HCT116 (cell line): ENCODE data around the gene ARPC1A. TPM values are rescaled to one million over a fixed set of nuclear protein-coding genes. Genes with fewer than 3 reads are reported as not detected.

Source experiments
- ATAC-seq: fragments of 200-7000 bp; cut with Tn5 transposase; 2 replicates; pipeline ENCODE4 v1.9.1; 2020; ENCODE audit warnings: mild to moderate bottlenecking, moderate library complexity
- BruUV-seq: library from RNA; stranded (reverse); fragments of 400-500 nt; replicated peaks from 2 replicates; lab custom pipeline; 2021; lab: Mats Ljungman, UMichigan
- CTCF ChIA-PET: fragments of 300-600 bp; sonication (Branson Sonifier 250); formaldehyde crosslinking; loops from one replicate; lab custom pipeline; 2021; ENCODE audit warnings: antibody characterized with exemption; lab: Charles Lee
- POLR2A ChIA-PET: fragments of 300-600, 350-600 bp; sonication (Branson Sonifier 250); formaldehyde crosslinking; loops from one replicate; lab custom pipeline; 2021; ENCODE audit warnings: antibody characterized with exemption; lab: Charles Lee
- RAD21 ChIA-PET, 2 experiments: fragments of 300-600 bp; sonication (Branson Sonifier 250); formaldehyde crosslinking; loops; one replicate each; lab custom pipeline; 2023; ENCODE audit warnings: low total read pairs in 2 of 2; ENCODE audit not compliant: uncharacterized antibody in 2 of 2, unreplicated experiment in 2 of 2, low non-redundant PET in 1 of 2; lab: Charles Lee
- DNase-seq: peaks from one replicate; pipeline ENCODE4 v3.0.0-alpha.2; 2010; ENCODE audit warnings: low read depth, low spot score
- H2AFZ ChIP-seq: fragments of 200-600 bp; shearing (Covaris generic), sonication (generic); 2 replicates; pipeline ENCODE4 v1.6.1; 2017; ENCODE audit warnings: low read depth, mixed run types, mixed read lengths, antibody characterized with exemption, low read length; ENCODE audit not compliant: poor library complexity, severe bottlenecking
- H3K27ac ChIP-seq: 2 replicates; pipeline ENCODE4 v1.5.1; 2012; ENCODE audit warnings: low read depth, low read length
- H3K27me3 ChIP-seq: fragments of 200-600 bp; sonication (generic); 2 replicates; pipeline ENCODE4 v1.6.1; 2016; ENCODE audit warnings: mixed run types, low read length, mixed read lengths; ENCODE audit not compliant: insufficient read depth
- H3K36me3 ChIP-seq, 2 experiments: fragments of 200-500 bp in 1 of 2; fragments of 200-600 bp in 1 of 2; sonication (Bioruptor generic) in 1 of 2; sonication (generic) in 1 of 2; 2 replicates each; pipeline versions ENCODE4 v1.5.1 to v1.6.1; 2014 to 2016; ENCODE audit warnings: low read length in 2 of 2, inconsistent platforms in 1 of 2, mixed read lengths in 1 of 2, mixed run types in 1 of 2; ENCODE audit not compliant: insufficient read depth in 2 of 2, control insufficient read depth in 1 of 2
- H3K4me1 ChIP-seq, 2 experiments: fragments of 200-600 bp in 1 of 2; sonication (generic) in 1 of 2; 2 replicates each; pipeline versions ENCODE4 v1.5.1 to v1.6.1; 2012 to 2017; ENCODE audit warnings: low read length in 2 of 2, inconsistent platforms in 1 of 2, mild to moderate bottlenecking in 1 of 2, mixed read lengths in 1 of 2, mixed run types in 1 of 2, moderate library complexity in 1 of 2; ENCODE audit not compliant: insufficient read depth in 2 of 2, control insufficient read depth in 1 of 2
- H3K4me2 ChIP-seq: fragments of 200-600 bp; sonication (generic); 2 replicates; pipeline ENCODE4 v1.6.1; 2017; ENCODE audit warnings: mixed run types, low read length, mixed read lengths
- H3K4me3 ChIP-seq, 2 experiments: fragments of 200-600 bp in 1 of 2; sonication (generic) in 1 of 2; replicated peaks in 1 of 2; 2 replicates each; pipeline ENCODE4 v1.5.1; 2011 to 2016; ENCODE audit warnings: low read length in 2 of 2, control low read depth in 1 of 2, low read depth in 1 of 2, mild to moderate bottlenecking in 1 of 2, mixed read lengths in 1 of 2, mixed run types in 1 of 2
- H3K79me2 ChIP-seq: fragments of 200-600 bp; sonication (generic); 2 replicates; pipeline ENCODE4 v1.6.1; 2017; ENCODE audit warnings: mild to moderate bottlenecking, mixed run types, low read length, moderate library complexity, mixed read lengths; ENCODE audit not compliant: insufficient read depth
- H3K9ac ChIP-seq: fragments of 200-600 bp; sonication (generic); 2 replicates; pipeline ENCODE4 v1.6.1; 2016; ENCODE audit warnings: low read length, mixed read lengths
- H3K9me2 ChIP-seq: fragments of 200-600 bp; sonication (generic), shearing (Covaris generic); 2 replicates; pipeline ENCODE4 v1.6.1; 2017; ENCODE audit warnings: mixed run types, mild to moderate bottlenecking, moderate library complexity; ENCODE audit not compliant: insufficient read depth
- H3K9me3 ChIP-seq, 2 experiments: fragments of 200-500 bp in 1 of 2; fragments of 200-600 bp in 1 of 2; sonication (Bioruptor generic) in 1 of 2; sonication (generic) in 1 of 2; 2 replicates each; pipeline ENCODE4 v1.6.1; 2014 to 2017; ENCODE audit warnings: low read length in 2 of 2, mixed read lengths in 2 of 2, inconsistent platforms in 1 of 2, low read depth in 1 of 2, mild to moderate bottlenecking in 1 of 2, mixed run types in 1 of 2, moderate library complexity in 1 of 2; ENCODE audit not compliant: control insufficient read depth in 1 of 2, insufficient read depth in 1 of 2
- H4K20me1 ChIP-seq: fragments of 200-600 bp; sonication (generic), shearing (Covaris generic); 2 replicates; pipeline ENCODE4 v1.6.1; 2017; ENCODE audit warnings: mixed run types, mild to moderate bottlenecking, moderate library complexity; ENCODE audit not compliant: insufficient read depth
- CEBPB ChIP-seq: IDR thresholded peaks from 2 replicates; pipeline ENCODE4 v1.6.1; 2012; ENCODE audit warnings: low read depth
- CTCF ChIP-seq, 3 experiments: fragments of 200-600 bp in 1 of 3; sonication (generic) in 1 of 3; IDR thresholded peaks in 2 of 3; conservative IDR thresholded peaks in 1 of 3; 2 replicates each; pipeline ENCODE4 v1.5.1; 2012 to 2017; ENCODE audit warnings: low read depth in 2 of 3, low read length in 2 of 3, antibody characterized with exemption in 1 of 3, borderline replicate concordance in 1 of 3, control low read depth in 1 of 3, mild to moderate bottlenecking in 1 of 3, mixed read lengths in 1 of 3, mixed run types in 1 of 3, moderate library complexity in 1 of 3; ENCODE audit not compliant: insufficient read depth in 1 of 3
- POLR2A ChIP-seq: IDR thresholded peaks from 2 replicates; pipeline ENCODE4 v1.7.0; 2011; ENCODE audit warnings: borderline replicate concordance; ENCODE audit not compliant: insufficient read depth, insufficient read length; ENCODE audit errors: extremely low read depth
- POLR2AphosphoS5 ChIP-seq: IDR thresholded peaks from 2 replicates; pipeline ENCODE4 v1.6.1; 2011; ENCODE audit warnings: mild to moderate bottlenecking, low read depth, low read length, moderate library complexity
- REST ChIP-seq: IDR thresholded peaks from 2 replicates; pipeline ENCODE4 v1.6.1; 2012; ENCODE audit warnings: low read depth
- SRF ChIP-seq: IDR thresholded peaks from 2 replicates; pipeline ENCODE4 v1.6.1; 2012; ENCODE audit warnings: low read depth
- ZNF274 ChIP-seq: fragments of 200-500 bp; sonication (Bioruptor generic); IDR thresholded peaks from 2 replicates; pipeline ENCODE4 v1.6.1; 2014; ENCODE audit warnings: mild to moderate bottlenecking, low read depth, low read length, inconsistent platforms
- intact Hi-C: fragments of 100-400 bp; cut with micrococcal nuclease; formaldehyde crosslinking; loops from 2 replicates; pipeline ENCODE4 v1.10.0; 2022
- total RNA-seq: library from RNA; stranded (reverse); gene quantifications from one replicate; pipeline ENCODE4 v1.2.1, GENCODE V29; 2021; ENCODE audit not compliant: unreplicated experiment
- TF ChIP-seq, protein P1 (sequence below): IDR thresholded peaks from 2 replicates; pipeline ENCODE4 v1.6.1; 2012

ARPC1A gene
- total RNA-seq, 1 experiment from 2014 or later: 250 TPM

- TF ChIP-seq SRF: no peak
- no peak for TF ChIP-seq CEBPB
- peak in 1 of 3 experiments; percentile 9; a peak in 1 of 6 replicates for TF ChIP-seq CTCF (IDR thresholded peaks at IDR 0.05 in 2 of 3, conservative IDR thresholded peaks at IDR 0.05 in 1 of 3; ENCODE audit: borderline replicate concordance in 1 of 3, insufficient read depth in 1 of 3, low read depth in 2 of 3, low read length in 2 of 3)
- no peak for TF ChIP-seq ZNF274
- no peak for TF ChIP-seq POLR2A
- TF ChIP-seq, protein P1, sequence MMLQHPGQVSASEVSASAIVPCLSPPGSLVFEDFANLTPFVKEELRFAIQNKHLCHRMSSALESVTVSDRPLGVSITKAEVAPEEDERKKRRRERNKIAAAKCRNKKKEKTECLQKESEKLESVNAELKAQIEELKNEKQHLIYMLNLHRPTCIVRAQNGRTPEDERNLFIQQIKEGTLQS: no peak
- TF ChIP-seq REST: no peak
- TF ChIP-seq POLR2AphosphoS5: peak; percentile 19; the same call in 1 of the 2 replicates
- ATAC-seq: no peak
- Histone ChIP-seq H3K9me3 (no peaks in the 10 kb centered on the region), H3K36me3 (peaks cover 37 to 48% of the 10 kb centered on the region in 2 experiments), H3K27me3 (no peaks in the 10 kb centered on the region), H3K4me3 (no peak overlapping the region), H3K4me2 (no peak overlapping the region), H3K9ac (no peak overlapping the region), H3K9me2 (no peaks in the 10 kb centered on the region), H3K27ac (no peak overlapping the region), H3K79me2 (peaks cover 8% of the 10 kb centered on the region; the same call in 1 of the 2 replicates), H4K20me1 (no peaks in the 10 kb centered on the region), H2AFZ (no peak overlapping the region), H3K4me1 (peaks cover 0 to 16% of the 10 kb centered on the region in 2 experiments; a peak in 1 of 4 replicates)
- CTCF ChIA-PET: no interaction called here
- RAD21 ChIA-PET: no interaction called here
- intact Hi-C loops: no loop called here
- POLR2A ChIA-PET: no interaction called here
- TSS peak; percentile 92 for BruUV-seq
- no peak for DNase-seq
Measured at GRCh38 chr7:99395616-99396327, 70.1 kb downstream of the ARPC1A start.
